Activated CD4-positive, alpha-beta memory T cell treated with anti-CD3 and anti-CD28 coated beads, Interleukin-2, amount 10 ng/mL, durations not matched to agents 7 days and 5 days (primary cell): ENCODE measurements around the gene TMX1. TPM values are rescaled to one million over a fixed set of nuclear protein-coding genes. Genes with fewer than 3 reads are reported as not detected.

Source experiments
- CTCF ChIA-PET: fragments of 350-600 bp; sonication (Branson Sonifier 250); formaldehyde crosslinking; loops from one replicate; lab custom pipeline; 2021; ENCODE audit warnings: antibody characterized with exemption, inconsistent platforms; lab: Charles Lee
- POLR2A ChIA-PET: fragments of 350-600 bp; sonication (Branson Sonifier 250); formaldehyde crosslinking; loops from one replicate; lab custom pipeline; 2021; ENCODE audit warnings: antibody characterized with exemption; lab: Charles Lee
- DNase-seq: peaks from one replicate; pipeline ENCODE4 v3.0.0-alpha.2; 2020
- H3K27ac Mint-ChIP-seq: one replicate; pipeline ENCODE4 v1.8.0; 2021; ENCODE audit warnings: mild to moderate bottlenecking, mixed read lengths
- H3K27me3 Mint-ChIP-seq: one replicate; pipeline ENCODE4 v1.8.0; 2021; ENCODE audit warnings: mixed read lengths
- H3K36me3 Mint-ChIP-seq: one replicate; pipeline ENCODE4 v1.8.0; 2021; ENCODE audit warnings: low read depth, mixed read lengths
- H3K4me1 Mint-ChIP-seq: one replicate; pipeline ENCODE4 v1.8.0; 2021; ENCODE audit warnings: mixed read lengths
- H3K4me3 Mint-ChIP-seq: one replicate; pipeline ENCODE4 v1.8.0; 2021; ENCODE audit warnings: mild to moderate bottlenecking, mixed read lengths
- H3K9me3 Mint-ChIP-seq: one replicate; pipeline ENCODE4 v1.8.0; 2021; ENCODE audit warnings: mixed read lengths
- total RNA-seq, 2 experiments: library from RNA; stranded (reverse); gene quantifications; one replicate each; pipeline ENCODE4 v1.2.3, GENCODE V29; 2021

The TMX1 gene
- total RNA-seq, 2 experiments from 2014 or later = 58.8 to 63.7 TPM

GRCh38 chr14:51251486-51251885 is 11.4 kb downstream of the TMX1 start:
- Mint-ChIP-seq H3K4me3 (no peak overlapping the region), H3K9me3 (no peaks in the 10 kb centered on the region), H3K36me3 (peaks cover 70% of the 10 kb centered on the region), H3K4me1 (peaks cover 4% of the 10 kb centered on the region), H3K27ac (no peak overlapping the region), H3K27me3 (no peaks in the 10 kb centered on the region)
- ChIA-PET POLR2A (interaction anchor here (0.6 kb wide), 1 partner anchor 11 kb away, joined by 3 read pairs; the partner anchor contains the start of gene TMX1), CTCF (no interaction called here)
- DNase-seq = no peak

DNA sequence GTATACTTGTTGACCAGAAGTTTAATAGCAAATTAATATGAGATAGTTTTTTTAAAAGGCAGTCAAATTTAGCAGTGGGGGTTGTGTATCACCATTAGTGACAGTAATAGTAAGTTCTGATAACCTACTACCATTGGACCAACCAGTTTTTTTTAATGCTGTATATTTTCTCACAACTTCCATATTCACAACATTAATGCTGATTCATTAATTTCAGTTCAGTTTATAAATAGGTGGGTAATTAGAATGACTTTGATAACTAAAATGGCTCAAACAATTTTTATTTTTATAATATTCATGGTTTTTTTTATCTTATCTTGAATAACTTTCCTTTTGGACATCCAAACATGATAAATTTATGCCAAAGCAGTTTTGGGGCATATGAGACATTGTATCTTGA is 13.8 kb downstream of the TMX1 start:
- Mint-ChIP-seq H3K9me3 (peaks cover 6% of the 10 kb centered on the region), H3K36me3 (peaks cover 74% of the 10 kb centered on the region), H3K4me1 (peaks cover 4% of the 10 kb centered on the region), H3K4me3 (no peak overlapping the region), H3K27me3 (no peaks in the 10 kb centered on the region), H3K27ac (no peak overlapping the region)
- POLR2A ChIA-PET = no interaction called here
- CTCF ChIA-PET = no interaction called here
- DNase-seq = no peak

- ChIA-PET POLR2A (no interaction called here), CTCF (no interaction called here)
- H3K27me3 Mint-ChIP-seq = no peaks in the 10 kb centered on the region
- H3K4me1 Mint-ChIP-seq = peaks cover 7% of the 10 kb centered on the region
- peaks cover 6% of the 10 kb centered on the region for H3K9me3 Mint-ChIP-seq
- peaks cover 55% of the 10 kb centered on the region for H3K36me3 Mint-ChIP-seq
- no peak overlapping the region for H3K4me3 Mint-ChIP-seq
- H3K27ac Mint-ChIP-seq = no peak overlapping the region
- DNase-seq = no peak
Observed at GRCh38 chr14:51258280-51258679, 18.2 kb downstream of the TMX1 start.

DNA sequence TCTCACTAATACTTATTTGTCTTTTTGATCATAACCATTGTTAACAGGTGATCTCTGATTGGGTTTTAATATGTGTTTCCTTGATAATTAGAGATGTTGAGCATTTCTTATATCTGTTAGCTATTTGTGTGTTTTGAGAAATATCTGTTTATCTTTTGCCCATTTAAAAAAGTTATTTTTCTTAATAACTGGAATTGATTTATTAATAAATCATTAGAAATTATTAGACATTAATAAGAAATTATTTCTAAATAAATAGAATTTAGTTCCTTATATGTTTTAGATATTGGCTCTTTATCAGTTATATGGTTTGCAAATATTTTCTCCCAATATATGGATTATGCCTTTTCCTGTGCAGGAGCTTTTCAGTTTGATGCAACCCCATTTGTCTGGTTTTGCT is 18.7 kb downstream of the TMX1 start:
- H3K9me3 Mint-ChIP-seq = peaks cover 6% of the 10 kb centered on the region
- peaks cover 7% of the 10 kb centered on the region for H3K4me1 Mint-ChIP-seq
- no peak for DNase-seq
- POLR2A ChIA-PET = no interaction called here
- CTCF ChIA-PET = no interaction called here
- H3K36me3 Mint-ChIP-seq = peaks cover 50% of the 10 kb centered on the region
- no peaks in the 10 kb centered on the region for H3K27me3 Mint-ChIP-seq
- no peak overlapping the region for H3K4me3 Mint-ChIP-seq
- no peak overlapping the region for H3K27ac Mint-ChIP-seq

- Mint-ChIP-seq H3K4me1 (peaks cover 7% of the 10 kb centered on the region), H3K9me3 (peaks cover 6% of the 10 kb centered on the region), H3K27ac (no peak overlapping the region), H3K27me3 (no peaks in the 10 kb centered on the region), H3K4me3 (no peak overlapping the region), H3K36me3 (peaks cover 43% of the 10 kb centered on the region)
- ChIA-PET POLR2A (no interaction called here), CTCF (no interaction called here)
- DNase-seq = no peak
Observed at GRCh38 chr14:51260225-51260624, 20.2 kb downstream of the TMX1 start.

GRCh38 chr14:51261151-51261550 is 21.1 kb downstream of the TMX1 start:
- ChIA-PET POLR2A (no interaction called here), CTCF (no interaction called here)
- DNase-seq = no peak
- peaks cover 7% of the 10 kb centered on the region for H3K4me1 Mint-ChIP-seq
- no peak overlapping the region for H3K27ac Mint-ChIP-seq
- H3K27me3 Mint-ChIP-seq = no peaks in the 10 kb centered on the region
- H3K4me3 Mint-ChIP-seq = no peak overlapping the region
- H3K9me3 Mint-ChIP-seq = peaks cover 6% of the 10 kb centered on the region
- H3K36me3 Mint-ChIP-seq = peaks cover 38% of the 10 kb centered on the region

DNA sequence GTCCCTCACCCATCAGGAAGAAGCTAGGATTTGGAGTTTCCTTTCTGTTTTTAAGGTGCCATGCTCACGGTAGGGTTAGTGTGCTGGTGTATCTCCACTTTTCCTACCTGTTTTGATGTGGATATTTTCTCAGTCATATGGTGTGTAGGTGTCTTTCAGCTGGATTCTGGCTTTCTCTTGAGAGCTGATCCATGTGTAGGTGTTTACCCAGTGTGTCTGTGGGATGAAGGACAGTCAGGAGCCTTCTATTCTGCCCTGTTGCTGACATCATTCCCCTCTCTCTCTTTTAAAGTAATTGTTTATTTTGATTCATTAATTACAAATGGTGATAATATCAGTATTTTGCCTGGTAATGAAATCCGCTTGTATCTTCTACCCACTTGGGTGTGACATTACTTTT is 22.8 kb downstream of the TMX1 start:
- H3K27ac Mint-ChIP-seq = no peak overlapping the region
- H3K36me3 Mint-ChIP-seq = peaks cover 34% of the 10 kb centered on the region
- POLR2A ChIA-PET = no interaction called here
- H3K4me1 Mint-ChIP-seq = peaks cover 7% of the 10 kb centered on the region
- no peak overlapping the region for H3K4me3 Mint-ChIP-seq
- no peaks in the 10 kb centered on the region for H3K27me3 Mint-ChIP-seq
- CTCF ChIA-PET = no interaction called here
- no peak for DNase-seq
- H3K9me3 Mint-ChIP-seq = peaks cover 6% of the 10 kb centered on the region

- Mint-ChIP-seq H3K27me3 (no peaks in the 10 kb centered on the region), H3K9me3 (no peaks in the 10 kb centered on the region), H3K4me1 (no peaks in the 10 kb centered on the region), H3K4me3 (no peak overlapping the region), H3K36me3 (peaks cover 7% of the 10 kb centered on the region), H3K27ac (no peak overlapping the region)
- POLR2A ChIA-PET = interaction anchor here (0.7 kb wide), 1 partner anchor 8 kb away, joined by 3 read pairs; no protein-coding TSS in a partner anchor
- CTCF ChIA-PET = no interaction called here
- no peak for DNase-seq
Observed at GRCh38 chr14:51269634-51270033, 29.6 kb downstream of the TMX1 start.

DNA sequence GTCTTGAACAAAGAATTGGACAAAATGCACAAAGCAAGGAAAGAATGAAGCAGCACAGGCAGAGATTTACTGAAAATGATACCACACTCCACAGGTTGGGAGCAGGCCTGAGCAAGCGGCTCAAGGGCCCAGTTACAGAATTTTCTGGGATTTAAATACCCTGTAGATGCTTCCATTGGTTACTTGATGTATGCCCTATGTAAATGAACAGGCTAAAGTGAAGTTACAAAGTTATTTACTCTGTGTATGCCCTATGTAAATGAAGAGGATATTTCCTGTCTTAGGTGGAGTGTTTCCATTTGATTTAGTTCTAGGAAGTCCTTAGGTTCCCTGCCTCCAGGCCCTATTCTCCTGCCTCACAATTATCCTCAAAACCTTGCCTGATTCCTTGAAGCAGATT is 36.6 kb downstream of the TMX1 start:
- Mint-ChIP-seq H3K4me1 (no peaks in the 10 kb centered on the region), H3K27ac (no peak overlapping the region), H3K36me3 (no peaks in the 10 kb centered on the region), H3K9me3 (no peaks in the 10 kb centered on the region), H3K27me3 (no peaks in the 10 kb centered on the region), H3K4me3 (no peak overlapping the region)
- no peak for DNase-seq
- ChIA-PET CTCF (no interaction called here), POLR2A (no interaction called here)

DNA sequence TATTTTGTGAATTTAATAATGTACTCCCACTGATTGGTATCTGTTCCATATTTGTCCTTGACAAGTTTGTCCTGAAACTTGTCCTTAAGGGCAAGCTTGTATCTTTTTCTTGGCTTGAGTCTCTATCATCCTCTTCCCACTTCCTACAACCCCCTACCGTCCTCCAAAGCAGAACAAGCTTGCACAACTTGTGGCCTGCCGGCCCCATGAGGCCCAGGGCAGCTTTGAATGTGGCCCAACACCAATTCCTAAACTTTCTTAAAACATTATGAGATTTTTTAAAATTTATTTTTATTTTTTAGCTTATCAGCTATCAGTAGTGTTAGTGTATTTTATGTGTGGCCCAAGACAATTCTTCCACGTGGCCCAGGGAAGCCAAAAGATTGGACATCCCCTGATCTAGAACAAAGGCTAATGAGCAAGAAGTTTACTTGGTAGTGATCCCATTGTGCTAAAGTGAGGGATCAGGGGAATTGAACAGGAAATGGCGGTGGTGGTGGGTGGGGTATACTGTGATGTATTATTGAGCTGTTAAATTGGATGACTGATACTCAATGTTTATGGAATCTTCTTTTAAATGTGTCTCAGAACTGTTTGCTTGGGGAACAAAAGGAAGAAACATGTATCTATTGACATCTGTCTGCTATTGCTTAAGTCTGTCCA is 37.8 kb downstream of the TMX1 start:
- ChIA-PET CTCF (interaction anchor here (1.8 kb wide), 1 partner anchor 502 kb away, joined by 5 read pairs; no protein-coding TSS in a partner anchor), POLR2A (interaction anchor here (0.6 to 1.1 kb wide), 2 partner anchors 8 to 10 kb away, joined by 3 read pairs; no protein-coding TSS in a partner anchor)
- Mint-ChIP-seq H3K9me3 (no peaks in the 10 kb centered on the region), H3K4me1 (no peaks in the 10 kb centered on the region), H3K36me3 (no peaks in the 10 kb centered on the region), H3K4me3 (no peak overlapping the region), H3K27ac (no peak overlapping the region), H3K27me3 (no peaks in the 10 kb centered on the region)
- DNase-seq = no peak

- no peaks in the 10 kb centered on the region for H3K36me3 Mint-ChIP-seq
- no peaks in the 10 kb centered on the region for H3K27me3 Mint-ChIP-seq
- POLR2A ChIA-PET = interaction anchor here (1.1 kb wide), 1 partner anchor 10 kb away, joined by 4 read pairs; no protein-coding TSS in a partner anchor
- no peak for DNase-seq
- H3K9me3 Mint-ChIP-seq = no peaks in the 10 kb centered on the region
- no peaks in the 10 kb centered on the region for H3K4me1 Mint-ChIP-seq
- no peak overlapping the region for H3K27ac Mint-ChIP-seq
- CTCF ChIA-PET = interaction anchor here (0.7 to 3.4 kb wide), 13 partner anchors 9 to 696 kb away, joined by 3 to 11 read pairs (median 5); partner anchors contain the start of genes FRMD6 and TMX1
- H3K4me3 Mint-ChIP-seq = no peak overlapping the region
Observed at GRCh38 chr14:51282517-51282916, 42.5 kb downstream of the TMX1 start.

DNA sequence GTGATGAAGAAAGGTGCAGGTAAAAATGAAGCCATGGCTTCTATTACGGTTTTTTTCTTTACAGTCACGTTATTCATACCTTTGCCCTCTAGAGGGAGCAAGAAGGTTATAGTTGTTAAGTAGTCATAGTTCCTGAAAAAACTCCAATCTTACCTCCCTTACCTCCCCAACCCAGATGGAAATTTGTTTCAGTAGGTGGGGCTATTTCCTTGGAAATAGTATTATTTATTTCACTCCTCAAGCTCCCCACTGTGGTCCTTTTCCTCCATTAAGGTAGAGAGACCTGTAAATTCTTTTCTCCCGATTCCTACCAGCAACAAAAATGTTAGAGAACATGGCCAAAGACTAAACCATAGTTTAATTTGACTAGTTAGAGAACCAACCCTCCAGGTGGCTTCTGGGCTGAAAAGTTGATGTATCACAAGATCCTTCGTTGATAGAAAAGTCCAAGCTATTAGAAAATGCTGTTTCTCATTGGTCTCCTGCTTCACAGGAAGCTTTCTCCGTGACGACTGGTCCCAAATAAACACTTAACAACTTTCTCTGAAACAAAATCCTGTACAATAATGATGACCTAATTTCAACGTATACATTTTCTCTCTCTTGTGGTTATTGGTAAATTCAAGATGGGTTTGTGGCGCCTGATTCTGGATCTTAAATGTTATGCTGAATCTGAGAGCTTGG is 43.5 kb downstream of the TMX1 start:
- no peaks in the 10 kb centered on the region for H3K36me3 Mint-ChIP-seq
- no peaks in the 10 kb centered on the region for H3K27me3 Mint-ChIP-seq
- ChIA-PET POLR2A (interaction anchor here (1.1 kb wide), 1 partner anchor 9 kb away, joined by 4 read pairs; no protein-coding TSS in a partner anchor), CTCF (interaction anchor here (0.7 to 3.4 kb wide), 16 partner anchors 8 to 695 kb away, joined by 3 to 11 read pairs (median 5); partner anchors contain the start of gene FRMD6)
- DNase-seq = no peak
- no peak overlapping the region for H3K4me3 Mint-ChIP-seq
- H3K27ac Mint-ChIP-seq = no peak overlapping the region
- no peaks in the 10 kb centered on the region for H3K4me1 Mint-ChIP-seq
- H3K9me3 Mint-ChIP-seq = no peaks in the 10 kb centered on the region

- Mint-ChIP-seq H3K27me3 (no peaks in the 10 kb centered on the region), H3K36me3 (no peaks in the 10 kb centered on the region), H3K4me1 (no peaks in the 10 kb centered on the region), H3K27ac (no peak overlapping the region), H3K9me3 (no peaks in the 10 kb centered on the region), H3K4me3 (no peak overlapping the region)
- ChIA-PET CTCF (interaction anchor here (1.0 to 3.4 kb wide), 9 partner anchors 9 to 694 kb away, joined by 3 to 11 read pairs (median 6); partner anchors contain the start of gene FRMD6), POLR2A (no interaction called here)
- DNase-seq = no peak
Observed at GRCh38 chr14:51284241-51284640, 44.2 kb downstream of the TMX1 start.
